ENCODE results near the gene SBF1. TPM values are rescaled to one million over a fixed set of nuclear protein-coding genes. Genes with fewer than 3 reads are reported as not detected.

SBF1 gene
- total RNA-seq, 2 experiments from 2014 or later, result 220 to 227 TPM

- CTCF ChIA-PET, result interaction anchor here (1.8 kb wide), 1 partner anchor 79 kb away, joined by 5 read pairs; the partner anchor contains the start of gene SCO2
- ATAC-seq (ENCODE audit: poor library complexity) (no peak), DNase-seq (no peak)
- no peak for TF ChIP-seq CTCF (IDR thresholded peaks at IDR 0.05)
- Histone ChIP-seq H3K9me3 (ENCODE audit: control insufficient read depth in 1 of 2, insufficient read depth in 1 of 2, low read length in 2 of 2) (no peaks in the 10 kb centered on the region), H3K36me3 (ENCODE audit: insufficient read depth, low read length) (peaks cover 58% of the 10 kb centered on the region), H3K27ac (ENCODE audit: low read depth in 1 of 2, low read length in 2 of 2) (peak overlapping the region; percentile 15 to 48), H3K27me3 (ENCODE audit: control insufficient read depth in 1 of 2, insufficient read depth in 2 of 2, low read length in 2 of 2) (no peaks in the 10 kb centered on the region), H3K4me3 (ENCODE audit: low read length) (no peak overlapping the region), H3K4me1 (ENCODE audit: insufficient read depth, low read length) (peaks cover 25% of the 10 kb centered on the region)
- peak overlapping the region; percentile 69 for H3K27ac Mint-ChIP-seq
- POLR2A ChIA-PET, result interaction anchor here (2.4 kb wide), 1 partner anchor 24 kb away, joined by 11 read pairs; no protein-coding TSS in a partner anchor
- intact Hi-C loops (cut with DNase I, micrococcal nuclease), result no loop called here
- no peak overlapping the region for H3K4me3 Mint-ChIP-seq
- H3K36me3 Mint-ChIP-seq (ENCODE audit: low read depth), result peaks cover 68% of the 10 kb centered on the region
- no peaks in the 10 kb centered on the region for H3K9me3 Mint-ChIP-seq
- H3K27me3 Mint-ChIP-seq, result no peaks in the 10 kb centered on the region
- H3K4me1 Mint-ChIP-seq (ENCODE audit: low read depth), result no peaks in the 10 kb centered on the region
These were observed 28.7 kb downstream of the SBF1 start for GRCh38 chr22:50445880-50446707.

GRCh38 chr22:50445071-50445879 lies 29.6 kb downstream of the SBF1 start:
- H3K9me3 Mint-ChIP-seq, result no peaks in the 10 kb centered on the region
- intact Hi-C loops (cut with DNase I, micrococcal nuclease), result no loop called here
- Histone ChIP-seq H3K36me3 (ENCODE audit: insufficient read depth, low read length) (peaks cover 60% of the 10 kb centered on the region), H3K9me3 (ENCODE audit: control insufficient read depth in 1 of 2, insufficient read depth in 1 of 2, low read length in 2 of 2) (no peaks in the 10 kb centered on the region), H3K27me3 (ENCODE audit: control insufficient read depth in 1 of 2, insufficient read depth in 2 of 2, low read length in 2 of 2) (no peaks in the 10 kb centered on the region), H3K27ac (ENCODE audit: low read depth in 1 of 2, low read length in 2 of 2) (peak overlapping the region; percentile 15 to 48), H3K4me3 (ENCODE audit: low read length) (no peak overlapping the region), H3K4me1 (ENCODE audit: insufficient read depth, low read length) (peaks cover 25% of the 10 kb centered on the region)
- no peak overlapping the region for H3K4me3 Mint-ChIP-seq
- TF ChIP-seq CTCF (IDR thresholded peaks at IDR 0.05), result no peak
- H3K27me3 Mint-ChIP-seq, result no peaks in the 10 kb centered on the region
- peak in 5 of 14 experiments; percentile 12 to 74 (median 31) for DNase-seq
- ChIA-PET CTCF (interaction anchor here (1.8 kb wide), 1 partner anchor 80 kb away, joined by 5 read pairs; the partner anchor contains the start of gene SCO2), POLR2A (interaction anchor here (0.9 to 2.4 kb wide), 3 partner anchors 25 to 80 kb away, joined by 3 to 11 read pairs (median 3); partner anchors contain the start of genes LMF2, NCAPH2 and SCO2)
- H3K4me1 Mint-ChIP-seq (ENCODE audit: low read depth), result no peaks in the 10 kb centered on the region
- peaks cover 62% of the 10 kb centered on the region for H3K36me3 Mint-ChIP-seq (ENCODE audit: low read depth)
- ATAC-seq (ENCODE audit: poor library complexity), result peak; percentile 39
- H3K27ac Mint-ChIP-seq, result peak overlapping the region; percentile 69

- peaks cover 56% of the 10 kb centered on the region for H3K36me3 Mint-ChIP-seq (ENCODE audit: low read depth)
- H3K9me3 Mint-ChIP-seq, result no peaks in the 10 kb centered on the region
- Histone ChIP-seq H3K36me3 (ENCODE audit: insufficient read depth, low read length) (peaks cover 62% of the 10 kb centered on the region), H3K4me1 (ENCODE audit: insufficient read depth, low read length) (peaks cover 25% of the 10 kb centered on the region), H3K9me3 (ENCODE audit: control insufficient read depth in 1 of 2, insufficient read depth in 1 of 2, low read length in 2 of 2) (no peaks in the 10 kb centered on the region), H3K27ac (ENCODE audit: low read depth in 1 of 2, low read length in 2 of 2) (peak overlapping the region in 1 of 2 donors; percentile 48), H3K4me3 (ENCODE audit: low read length) (no peak overlapping the region), H3K27me3 (ENCODE audit: control insufficient read depth in 1 of 2, insufficient read depth in 2 of 2, low read length in 2 of 2) (no peaks in the 10 kb centered on the region)
- no peaks in the 10 kb centered on the region for H3K27me3 Mint-ChIP-seq
- DNase-seq (no peak), ATAC-seq (ENCODE audit: poor library complexity) (no peak)
- ChIA-PET CTCF (interaction anchor here (1.8 kb wide), 1 partner anchor 81 kb away, joined by 5 read pairs; the partner anchor contains the start of gene SCO2), POLR2A (interaction anchor here (0.9 to 2.4 kb wide), 3 partner anchors 25 to 81 kb away, joined by 3 to 11 read pairs (median 3); partner anchors contain the start of genes LMF2, NCAPH2 and SCO2)
- H3K27ac Mint-ChIP-seq, result peak overlapping the region; percentile 69
- TF ChIP-seq CTCF (IDR thresholded peaks at IDR 0.05), result no peak
- intact Hi-C loops (cut with DNase I, micrococcal nuclease), result no loop called here
- no peak overlapping the region for H3K4me3 Mint-ChIP-seq
- no peaks in the 10 kb centered on the region for H3K4me1 Mint-ChIP-seq (ENCODE audit: low read depth)
These were observed 30.2 kb downstream of the SBF1 start for GRCh38 chr22:50444663-50445062.
